HG03354 (cell line): ENCODE data around the gene BACH1.

Experiments
- ATAC-seq: cut with Tn5 transposase; IDR thresholded peaks from one replicate; pipeline ENCODE4 v1.9.1; 2021; ENCODE audit warnings: mild to moderate bottlenecking; ENCODE audit not compliant: unreplicated experiment, poor library complexity, severe bottlenecking

Gene BACH1

GRCh38 chr21:29371464-29371863 lies 72.7 kb downstream of the BACH1 start:
- ATAC-seq: no peak

- ATAC-seq: peak; percentile 89
Observed at GRCh38 chr21:29372063-29372802, 73.5 kb downstream of the BACH1 start.

GRCh38 chr21:29374481-29374880 lies 75.8 kb downstream of the BACH1 start:
- ATAC-seq: no peak

- peak; percentile 82 for ATAC-seq
Observed at GRCh38 chr21:29376556-29376955, 77.8 kb downstream of the BACH1 start.

- ATAC-seq: no peak
Observed at GRCh38 chr21:29377266-29377665, 78.5 kb downstream of the BACH1 start.

GRCh38 chr21:29378832-29379231 lies 80.1 kb downstream of the BACH1 start:
- ATAC-seq: no peak

GRCh38 chr21:29379517-29380054 lies 80.9 kb downstream of the BACH1 start:
- ATAC-seq: no peak

GRCh38 chr21:29382030-29382654 lies 83.4 kb downstream of the BACH1 start:
- ATAC-seq: no peak

GRCh38 chr21:29384683-29385359 lies 86.1 kb downstream of the BACH1 start:
- no peak for ATAC-seq

- no peak for ATAC-seq
Observed at GRCh38 chr21:29385934-29386520, 87.3 kb downstream of the BACH1 start.

GRCh38 chr21:29386803-29387202 lies 88.1 kb downstream of the BACH1 start:
- no peak for ATAC-seq

GRCh38 chr21:29387598-29387997 lies 88.9 kb downstream of the BACH1 start:
- no peak for ATAC-seq

- no peak for ATAC-seq
Observed at GRCh38 chr21:29389136-29389535, 90.4 kb downstream of the BACH1 start.

GRCh38 chr21:29390778-29391177 lies 92.1 kb downstream of the BACH1 start:
- ATAC-seq: no peak

- ATAC-seq: no peak
Observed at GRCh38 chr21:29394051-29394450, 95.3 kb downstream of the BACH1 start.
